Caco-2 (cell line): ENCODE measurements around the gene E2F6. TPM values are rescaled to one million over a fixed set of nuclear protein-coding genes. Genes with fewer than 3 reads are reported as not detected.

Source experiments
- Bru-seq: library from RNA; stranded (reverse); fragments of 400-500 nt; gene quantifications from one replicate; lab custom pipeline; 2021; lab: Mats Ljungman, UMichigan
- BruChase-seq, 2 experiments: library from RNA; stranded (reverse); fragments of 400-500 nt; gene quantifications; one replicate each; lab custom pipeline; 2021; lab: Mats Ljungman, UMichigan
- BruUV-seq: library from RNA; stranded (reverse); fragments of 400-500 nt; replicated peaks from 2 replicates; lab custom pipeline; 2021; lab: Mats Ljungman, UMichigan
- CTCF ChIA-PET: fragments of 300-600 bp; sonication (Branson Sonifier 250); formaldehyde crosslinking; loops from one replicate; lab custom pipeline; 2022; ENCODE audit warnings: antibody characterized with exemption; lab: Charles Lee
- POLR2A ChIA-PET: fragments of 300-600 bp; sonication (Branson Sonifier 250); formaldehyde crosslinking; loops from one replicate; lab custom pipeline; 2022; ENCODE audit warnings: antibody characterized with exemption; lab: Charles Lee
- DNase-seq, 2 experiments: peaks; one replicate each; pipeline versions ENCODE4 v3.0.0 to v3.0.0-alpha.2; 2020 to 2022
- H3K27me3 ChIP-seq: replicated peaks from 2 replicates; pipeline ENCODE4 v1.6.0; 2011; ENCODE audit warnings: low read length; ENCODE audit not compliant: control insufficient read depth, insufficient read depth
- H3K36me3 ChIP-seq: 2 replicates; pipeline ENCODE4 v1.5.1; 2011; ENCODE audit warnings: low read length; ENCODE audit not compliant: control insufficient read depth, insufficient read depth
- H3K4me1 ChIP-seq: fragments of 250-450 bp; sonication (Bioruptor Pico); 2 replicates; pipeline ENCODE4 v1.5.1; 2020; ENCODE audit warnings: mild to moderate bottlenecking
- H3K4me3 ChIP-seq: 2 replicates; pipeline ENCODE4 v1.5.1; 2011; ENCODE audit warnings: low read depth, mild to moderate bottlenecking, control low read depth, low read length
- H3K9me3 ChIP-seq: fragments of 250-450 bp; sonication (Bioruptor Pico); 2 replicates; pipeline ENCODE4 v1.5.1; 2020; ENCODE audit warnings: mild to moderate bottlenecking, moderate library complexity
- H3K27ac Mint-ChIP-seq: one replicate; pipeline ENCODE4 v1.8.0; 2022; ENCODE audit warnings: mixed read lengths; ENCODE audit not compliant: unreplicated experiment
- H3K27me3 Mint-ChIP-seq: one replicate; pipeline ENCODE4 v1.8.0; 2022; ENCODE audit warnings: mixed read lengths; ENCODE audit not compliant: insufficient read depth, unreplicated experiment
- H3K36me3 Mint-ChIP-seq: one replicate; pipeline ENCODE4 v1.8.0; 2022; ENCODE audit warnings: mild to moderate bottlenecking, mixed read lengths; ENCODE audit not compliant: insufficient read depth, unreplicated experiment
- H3K4me1 Mint-ChIP-seq: one replicate; pipeline ENCODE4 v1.8.0; 2022; ENCODE audit warnings: low read depth, mixed read lengths; ENCODE audit not compliant: unreplicated experiment
- H3K4me3 Mint-ChIP-seq: one replicate; pipeline ENCODE4 v1.8.0; 2022; ENCODE audit warnings: mild to moderate bottlenecking, moderate library complexity, mixed read lengths; ENCODE audit not compliant: unreplicated experiment
- H3K9me3 Mint-ChIP-seq: one replicate; pipeline ENCODE4 v1.8.0; 2022; ENCODE audit warnings: mixed read lengths; ENCODE audit not compliant: unreplicated experiment
- CTCF ChIP-seq, 2 experiments: fragments of 200-600 bp in 1 of 2; IDR thresholded peaks; 1 replicate in 1 of 2; 2 replicates in 1 of 2; pipeline versions ENCODE4 v1.5.1 to v1.8.0; 2011 to 2022; ENCODE audit warnings: antibody characterized with exemption in 1 of 2, control low read depth in 1 of 2, inconsistent platforms in 1 of 2, low read depth in 1 of 2, low read length in 1 of 2, mild to moderate bottlenecking in 1 of 2, moderate library complexity in 1 of 2; ENCODE audit not compliant: insufficient read depth in 1 of 2, severe bottlenecking in 1 of 2, unreplicated experiment in 1 of 2
- intact Hi-C: fragments of 100-400 bp; cut with micrococcal nuclease; formaldehyde crosslinking; loops from one replicate; pipeline ENCODE4 v1.10.0; 2022; ENCODE audit not compliant: unreplicated experiment
- long read RNA-seq: library from polyadenylated mRNA; stranded (forward); transcript quantifications from one replicate; pipeline ENCODE4 v2.0.0, GENCODE V29; 2022
- total RNA-seq: library from RNA; stranded (reverse); gene quantifications from 2 replicates; pipeline ENCODE4 v1.2.3, GENCODE V29; 2022

The E2F6 gene
- total RNA-seq, result 41.6 and 44.5 TPM in 2 replicates
- Bru-seq, nascent RNA, result percentile 96 among the genes with signal in this experiment
- percentile 96 among the genes with signal in this experiment for BruChase-seq, experiment 1, labeled RNA remaining after a 2-hour chase
- percentile 86 among the genes with signal in this experiment for BruChase-seq, experiment 2, labeled RNA remaining after a 6-hour chase
- long read RNA-seq, transcript E2F6-206 (8 exons, 3,296 nt), result minor isoform, 8 of 71 reads
- long read RNA-seq, transcript E2F6-212 (6 exons, 3,191 nt), result minor isoform, 9 of 71 reads
- long read RNA-seq, transcript E2F6-202 (7 exons, 3,218 nt), result major isoform, 32 of 71 reads
- long read RNA-seq, transcript E2F6-205 (8 exons, 1,253 nt), result minor isoform, 6 of 71 reads
- long read RNA-seq, partial matches to known transcripts, result 2 of 71 reads
- long read RNA-seq, other reads (novel, unspliced or antisense), result 14 of 71 reads

GRCh38 chr2:11465485-11466306 is at the start of gene E2F6:
E2F6 (minus strand) TSS chr2:11466161; CDS start chr2:11465879, 282 bp downstream.
- CTCF ChIA-PET, result interaction anchor here (0.6 to 1.0 kb wide), 5 partner anchors 48 to 118 kb away, joined by 3 to 9 read pairs (median 5); no protein-coding TSS in a partner anchor

GRCh38 chr2:11515490-11515981 is 49.6 kb upstream of the E2F6 start:
- CTCF ChIA-PET, result no interaction called here
- H3K27me3 Mint-ChIP-seq, result no peaks in the 10 kb centered on the region

More at GRCh38 chr2:11465485-11466306, at the start of gene E2F6:
- H3K4me3 ChIP-seq, result peak within 1 kb of the TSS; percentile 75
- intact Hi-C loops, result no loop called here
- Mint-ChIP-seq H3K27me3 (no peaks in the 10 kb centered on the region), H3K27ac (peak within 1 kb of the TSS; percentile 96), H3K9me3 (no peaks in the 10 kb centered on the region), H3K36me3 (peaks cover 40% of the 10 kb centered on the region), H3K4me3 (peak within 1 kb of the TSS; percentile 86), H3K4me1 (peaks cover 12% of the 10 kb centered on the region)
- no peak for TF ChIP-seq CTCF (IDR thresholded peaks at IDR 0.05; ENCODE audit: insufficient read depth in 1 of 2, low read depth in 1 of 2, low read length in 1 of 2, severe bottlenecking in 1 of 2, unreplicated experiment in 1 of 2)
- peaks cover 3% of the 10 kb centered on the region; the same call in 1 of the 2 replicates for H3K36me3 ChIP-seq
- no TSS peak for BruUV-seq
- H3K27me3 ChIP-seq, result no peaks in the 10 kb centered on the region
- peak; percentile 96 to 98 for DNase-seq
- no peaks in the 10 kb centered on the region for H3K9me3 ChIP-seq
- peaks cover 8% of the 10 kb centered on the region; the same call in 1 of the 2 replicates for H3K4me1 ChIP-seq
- POLR2A ChIA-PET, result interaction anchor here (0.6 kb wide), 1 partner anchor 883 kb away, joined by 3 read pairs; no protein-coding TSS in a partner anchor

More at GRCh38 chr2:11515490-11515981, 49.6 kb upstream of the E2F6 start:
- BruUV-seq, result no TSS peak
- Mint-ChIP-seq H3K27ac (no peak overlapping the region), H3K36me3 (no peaks in the 10 kb centered on the region), H3K9me3 (no peaks in the 10 kb centered on the region), H3K4me1 (no peaks in the 10 kb centered on the region), H3K4me3 (no peak overlapping the region)
- DNase-seq, result no peak
- no peak overlapping the region for H3K4me3 ChIP-seq
- no peak for TF ChIP-seq CTCF (IDR thresholded peaks at IDR 0.05; ENCODE audit: insufficient read depth in 1 of 2, low read depth in 1 of 2, low read length in 1 of 2, severe bottlenecking in 1 of 2, unreplicated experiment in 1 of 2)
- no peaks in the 10 kb centered on the region; the same call in 1 of the 2 replicates for H3K27me3 ChIP-seq
- H3K4me1 ChIP-seq, result no peaks in the 10 kb centered on the region
- no peaks in the 10 kb centered on the region for H3K36me3 ChIP-seq
- intact Hi-C loops, result no loop called here
- POLR2A ChIA-PET, result no interaction called here
- no peaks in the 10 kb centered on the region for H3K9me3 ChIP-seq
